ENCODE measurements around the gene MAP1S.

The MAP1S gene

DNA sequence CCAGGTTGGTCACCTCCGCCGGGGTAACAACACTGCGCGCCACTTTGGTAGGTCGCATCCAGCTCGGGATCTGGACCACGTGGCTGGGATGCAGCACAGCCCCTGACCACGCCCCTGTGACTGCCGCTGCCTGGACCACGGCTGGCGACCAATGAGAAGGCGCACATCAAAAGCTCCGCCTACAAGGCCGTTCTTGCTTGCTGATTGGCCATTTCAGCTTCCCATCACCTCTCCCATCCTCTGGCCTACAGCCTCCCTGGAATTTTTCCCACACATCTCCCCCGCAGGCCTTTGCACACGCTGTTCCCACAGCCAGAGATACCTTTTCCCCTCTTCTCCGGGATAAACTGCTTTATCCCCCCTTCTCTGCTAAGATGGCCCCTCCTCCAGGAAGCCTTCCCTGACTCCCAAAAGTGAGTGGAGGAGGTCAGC, 12.5 kb upstream of the MAP1S start:
- in situ Hi-C loops (cut with HindIII; ENCODE audit: low pct_unique_long_range_greater_than_20kb, low sequenced_read_pairs) = no loop called here
- DNase-seq (ENCODE audit: low read depth in 1 of 2, low spot score in 1 of 2) = peak in 1 of 2 experiments; percentile 45
- no peak for TF ChIP-seq JUND (IDR thresholded peaks at IDR 0.05; ENCODE audit: low read depth)

DNA sequence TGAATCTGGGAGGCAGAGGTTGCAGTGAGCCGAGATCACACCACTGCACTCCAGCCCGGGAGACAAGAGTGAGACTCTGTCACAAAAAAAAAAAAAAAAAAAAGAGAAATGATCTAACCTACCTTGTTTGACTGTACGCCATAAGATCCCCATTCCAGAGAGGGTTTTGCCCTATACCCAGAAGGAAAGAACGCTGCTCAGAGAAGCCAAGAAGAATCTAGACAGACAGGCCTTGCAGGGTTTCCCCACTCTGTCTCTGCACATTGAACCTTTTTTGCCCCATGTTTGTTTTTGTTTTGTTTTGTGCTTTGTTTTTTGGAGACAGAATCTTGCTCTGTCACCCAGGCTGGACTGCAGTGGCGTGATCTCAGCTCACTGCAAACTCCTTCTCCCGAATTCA, 7.4 kb upstream of the MAP1S start:
- DNase-seq (ENCODE audit: low read depth in 1 of 2, low spot score in 1 of 2) = peak in 1 of 2 experiments; percentile 81
- in situ Hi-C loops (cut with HindIII; ENCODE audit: low pct_unique_long_range_greater_than_20kb, low sequenced_read_pairs) = no loop called here
- TF ChIP-seq JUND (IDR thresholded peaks at IDR 0.05; ENCODE audit: low read depth) = no peak

DNA sequence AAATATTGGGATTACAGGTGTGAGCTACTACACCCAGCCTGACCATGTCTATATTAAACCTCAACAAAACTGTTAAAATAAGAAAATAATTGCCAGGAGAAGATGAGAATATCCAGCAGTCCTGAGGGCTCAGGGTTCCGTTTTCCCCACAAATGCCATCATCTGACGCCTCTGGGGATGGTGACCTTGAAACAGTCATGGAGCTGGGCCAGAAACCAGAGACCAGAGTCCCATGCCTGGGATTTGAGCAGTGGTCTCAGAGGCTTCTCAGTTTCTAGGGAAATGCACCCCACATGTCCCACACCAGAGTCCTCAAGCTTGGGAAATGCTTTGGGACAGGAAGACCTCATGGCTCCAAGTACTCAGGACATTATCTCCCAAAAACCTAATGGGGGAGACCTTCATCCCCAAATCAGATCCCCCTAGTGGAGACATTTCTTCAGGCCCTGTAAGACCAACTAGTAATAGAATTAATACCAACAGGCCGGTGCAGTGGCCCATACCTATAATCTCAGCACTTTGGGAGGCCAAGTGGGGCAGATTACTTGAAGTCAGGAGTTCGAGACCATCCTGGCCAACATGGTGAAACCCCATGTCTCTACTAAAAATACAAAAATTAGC, 2.9 kb upstream of the MAP1S start:
- in situ Hi-C loops (cut with HindIII; ENCODE audit: low pct_unique_long_range_greater_than_20kb, low sequenced_read_pairs) = no loop called here

DNA sequence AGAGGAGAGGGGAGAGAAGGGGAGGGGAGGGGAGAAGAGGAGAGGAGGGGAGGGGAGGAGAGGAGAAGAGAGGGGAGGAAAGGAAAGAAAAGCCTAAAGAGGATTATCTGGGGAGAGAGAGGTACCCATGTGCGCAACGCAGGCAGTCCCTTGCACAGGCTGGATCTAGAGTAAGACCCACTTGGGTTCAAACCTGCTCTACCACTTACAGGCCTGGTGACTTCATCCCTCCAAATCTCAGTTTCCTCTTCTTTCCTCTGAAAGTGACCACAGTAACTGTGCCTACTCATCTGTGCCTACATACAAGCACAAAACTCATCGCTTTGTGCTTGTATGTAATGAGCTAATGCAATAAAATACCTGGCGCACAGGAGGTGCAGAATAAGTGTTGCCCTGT, 732 bp upstream of the MAP1S start:
- no peak for TF ChIP-seq JUND (IDR thresholded peaks at IDR 0.05; ENCODE audit: low read depth)
- no peak for DNase-seq (ENCODE audit: low read depth in 1 of 2, low spot score in 1 of 2)
- in situ Hi-C loops (cut with HindIII; ENCODE audit: low pct_unique_long_range_greater_than_20kb, low sequenced_read_pairs) = no loop called here

More for the DNA sequence above, 2.9 kb upstream of the MAP1S start:
- no peak for TF ChIP-seq JUND (IDR thresholded peaks at IDR 0.05; ENCODE audit: low read depth)
- no peak for DNase-seq (ENCODE audit: low read depth in 1 of 2, low spot score in 1 of 2)

DNA sequence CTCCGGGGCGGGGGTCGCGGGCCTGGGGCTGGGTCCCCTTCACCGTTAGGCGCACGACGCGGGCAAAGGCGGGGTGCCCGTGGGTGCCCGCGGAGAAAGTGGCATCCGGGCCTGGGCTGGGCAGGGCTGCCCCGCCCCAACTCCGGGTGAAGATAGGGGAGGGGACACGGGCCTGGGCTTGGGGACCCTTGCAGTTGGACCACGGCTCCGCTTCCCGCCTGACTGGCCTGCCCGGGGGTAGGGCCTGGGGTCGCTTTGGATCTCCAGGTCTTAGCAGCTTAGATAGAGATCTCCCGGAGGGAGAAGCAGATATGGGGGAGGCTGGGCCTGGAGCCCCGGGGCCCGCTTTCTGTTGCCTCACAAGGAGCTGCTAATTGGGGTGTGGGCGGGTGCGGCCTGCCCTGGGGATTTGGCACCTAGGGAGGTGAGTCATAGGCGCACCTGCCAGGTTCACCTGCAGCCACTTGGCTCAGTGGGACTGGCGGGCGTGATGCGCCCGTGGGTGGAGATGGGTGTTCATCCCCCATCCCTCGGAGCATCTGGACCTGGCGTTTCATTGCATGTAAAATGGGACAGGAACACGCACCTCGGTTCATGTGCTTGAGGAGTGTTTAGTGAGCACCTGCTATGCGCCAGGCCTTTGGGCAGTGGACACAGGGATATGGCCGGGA, 585 bp downstream of the MAP1S start:
- DNase-seq (ENCODE audit: low read depth in 1 of 2, low spot score in 1 of 2) = peak; percentile 47 to 51
- no peak for TF ChIP-seq JUND (IDR thresholded peaks at IDR 0.05; ENCODE audit: low read depth)
- in situ Hi-C loops (cut with HindIII; ENCODE audit: low pct_unique_long_range_greater_than_20kb, low sequenced_read_pairs) = no loop called here

DNA sequence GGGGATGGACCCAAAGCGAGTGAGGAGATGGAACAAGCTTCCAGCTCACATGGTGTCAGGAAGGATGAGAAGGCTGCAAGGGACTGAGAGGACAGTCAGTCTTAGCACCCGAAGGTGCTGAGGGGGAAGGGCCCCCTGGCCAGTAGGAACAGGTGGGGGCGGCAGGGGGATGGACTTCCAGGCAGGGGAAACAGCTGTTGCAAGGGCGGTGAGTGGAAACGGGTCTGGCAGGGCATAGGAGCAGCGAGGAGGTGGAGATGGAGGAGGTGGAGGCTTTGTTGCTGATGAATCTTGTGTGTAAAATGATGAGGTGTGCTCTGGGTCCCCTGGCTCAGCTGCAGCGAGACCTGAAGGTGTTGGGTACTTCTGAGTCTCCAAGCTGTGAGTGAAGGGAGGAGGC, 1.2 kb downstream of the MAP1S start:
- no peak for DNase-seq (ENCODE audit: low read depth in 1 of 2, low spot score in 1 of 2)

DNA sequence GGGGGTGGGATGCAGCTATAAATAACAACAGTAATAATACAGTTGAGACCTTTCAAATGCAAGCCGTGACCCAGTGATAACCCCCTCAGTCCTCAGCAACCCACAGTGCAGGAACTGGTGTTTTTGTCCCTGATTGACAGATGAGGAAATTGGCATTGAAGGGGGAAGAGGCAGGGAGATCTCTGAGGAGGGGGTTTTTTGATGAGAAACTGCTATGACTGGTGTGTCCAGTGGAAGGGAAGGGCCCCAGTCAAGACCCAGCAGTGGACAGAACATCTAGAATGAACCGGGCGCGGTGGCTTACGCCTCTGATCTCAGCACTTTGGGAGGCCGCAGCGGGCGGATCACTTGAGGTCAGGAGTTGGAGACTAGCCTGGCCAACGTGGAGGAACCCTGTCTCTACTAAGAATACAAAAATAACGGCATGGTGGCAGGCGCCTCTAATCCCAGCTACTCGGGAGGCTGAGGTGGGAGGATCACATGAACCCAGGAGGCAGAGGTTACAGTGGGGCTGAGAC, 1.9 kb downstream of the MAP1S start:
- in situ Hi-C loops (cut with HindIII; ENCODE audit: low pct_unique_long_range_greater_than_20kb, low sequenced_read_pairs) = no loop called here
- no peak for TF ChIP-seq JUND (IDR thresholded peaks at IDR 0.05; ENCODE audit: low read depth)
- DNase-seq (ENCODE audit: low read depth in 1 of 2, low spot score in 1 of 2) = no peak

More for the DNA sequence above, 1.2 kb downstream of the MAP1S start:
- no peak for TF ChIP-seq JUND (IDR thresholded peaks at IDR 0.05; ENCODE audit: low read depth)
- in situ Hi-C loops (cut with HindIII; ENCODE audit: low pct_unique_long_range_greater_than_20kb, low sequenced_read_pairs) = no loop called here

DNA sequence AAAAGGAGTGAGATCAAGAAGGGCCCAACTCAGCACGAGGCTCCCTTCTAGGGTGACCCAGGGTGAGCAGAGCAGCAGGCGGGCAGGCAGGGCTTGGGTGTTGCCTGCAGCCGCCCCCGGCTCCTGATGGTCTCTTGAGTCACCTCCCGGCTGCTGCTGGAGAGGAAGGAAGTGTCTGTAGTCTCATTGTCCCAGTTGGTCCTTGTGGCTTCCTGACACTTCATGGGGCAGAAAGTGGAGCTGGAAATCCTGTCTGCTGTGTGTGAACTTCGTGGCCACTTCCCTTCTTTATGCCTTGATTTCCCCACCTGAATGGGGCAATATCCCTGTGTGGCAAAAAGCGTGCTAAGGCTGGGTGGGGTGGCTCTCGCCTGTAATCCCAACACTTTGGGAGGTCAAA, 2.5 kb downstream of the MAP1S start:
- no peak for DNase-seq (ENCODE audit: low read depth in 1 of 2, low spot score in 1 of 2)
- in situ Hi-C loops (cut with HindIII; ENCODE audit: low pct_unique_long_range_greater_than_20kb, low sequenced_read_pairs) = no loop called here
- TF ChIP-seq JUND (IDR thresholded peaks at IDR 0.05; ENCODE audit: low read depth) = no peak

DNA sequence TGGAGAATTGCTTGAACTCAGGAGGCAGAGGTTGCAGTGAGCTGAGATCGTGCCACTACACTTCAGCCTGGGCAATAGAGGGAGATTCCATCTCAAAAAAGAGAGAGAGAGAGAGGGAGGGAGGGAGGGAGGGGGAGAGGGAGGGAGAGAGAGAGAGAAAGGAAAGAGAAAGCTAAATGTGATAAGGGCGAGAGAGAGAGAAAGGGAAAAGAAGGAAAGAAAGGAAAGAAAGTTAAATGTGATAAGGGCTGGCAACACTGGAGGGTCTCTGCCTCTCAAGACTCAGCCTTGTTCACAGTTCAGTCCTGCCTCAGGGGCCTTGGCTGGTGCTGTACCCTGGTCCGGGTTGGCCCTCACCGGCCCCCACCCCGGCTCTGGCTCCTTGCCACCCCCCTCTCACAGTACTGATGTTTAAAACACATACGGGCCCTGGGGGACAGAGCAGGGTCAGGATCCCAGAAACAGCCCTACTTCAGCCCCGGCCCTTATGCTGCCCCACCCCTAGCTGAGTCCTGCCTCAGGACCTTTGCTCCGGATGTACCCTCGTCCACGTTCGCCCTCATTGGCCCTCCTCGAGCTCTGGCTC, 3.5 kb downstream of the MAP1S start:
- DNase-seq (ENCODE audit: low read depth in 1 of 2, low spot score in 1 of 2) = no peak
- in situ Hi-C loops (cut with HindIII; ENCODE audit: low pct_unique_long_range_greater_than_20kb, low sequenced_read_pairs) = no loop called here
- TF ChIP-seq JUND (IDR thresholded peaks at IDR 0.05; ENCODE audit: low read depth) = no peak

DNA sequence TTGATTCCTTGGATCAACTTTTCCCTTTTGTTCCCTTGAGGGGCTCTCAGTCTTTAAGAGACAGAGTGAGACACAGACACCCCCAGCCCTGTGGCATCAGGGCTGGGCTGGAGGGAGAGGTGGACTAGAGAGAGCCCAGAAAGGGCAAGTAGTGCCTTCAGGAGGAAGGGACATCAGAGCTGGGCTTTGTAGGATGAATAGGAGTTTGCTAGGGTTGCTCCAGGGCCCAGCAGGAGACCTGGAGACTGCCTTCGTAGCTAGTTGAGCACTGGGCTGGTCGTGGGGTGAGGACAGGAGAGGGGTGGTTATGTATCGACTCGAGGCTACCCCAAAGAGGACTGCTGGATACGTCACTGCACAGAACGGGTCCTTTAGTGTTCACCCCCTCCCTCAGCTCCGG, 5.4 kb downstream of the MAP1S start:
- TF ChIP-seq JUND (IDR thresholded peaks at IDR 0.05; ENCODE audit: low read depth) = no peak
- DNase-seq (ENCODE audit: low read depth in 1 of 2, low spot score in 1 of 2) = no peak
- in situ Hi-C loops (cut with HindIII; ENCODE audit: low pct_unique_long_range_greater_than_20kb, low sequenced_read_pairs) = no loop called here

DNA sequence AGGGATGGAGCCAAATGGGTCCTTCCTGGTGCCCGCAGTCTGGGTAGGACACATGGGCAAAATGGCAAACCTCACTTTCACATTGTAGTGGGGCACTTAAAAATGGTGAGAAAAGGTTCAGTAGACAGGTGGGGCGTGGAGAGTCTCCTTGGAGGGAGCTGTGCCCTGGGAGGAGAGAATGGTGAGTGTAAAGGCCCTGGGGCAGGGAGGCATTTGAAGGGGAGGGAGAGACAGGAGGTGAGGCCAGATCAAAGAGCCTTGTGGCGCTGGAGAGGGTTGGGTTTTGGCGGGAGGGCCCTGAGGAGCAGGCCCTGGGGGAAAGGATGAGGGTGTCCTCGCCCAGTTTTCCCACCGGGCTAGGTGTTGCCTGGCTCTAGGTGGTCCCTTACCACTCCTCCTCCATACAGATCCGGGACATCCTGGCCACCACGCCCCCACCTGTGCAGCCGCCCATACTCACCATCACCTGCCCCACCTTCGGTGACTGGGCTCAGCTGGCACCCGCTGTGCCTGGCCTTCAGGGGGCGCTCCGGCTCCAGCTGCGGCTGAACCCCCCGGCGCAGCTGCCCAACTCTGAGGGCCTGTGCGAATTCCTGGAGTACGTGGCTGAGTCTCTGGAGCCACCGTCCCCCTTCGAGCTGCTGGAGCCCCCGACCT, 6.3 kb downstream of the MAP1S start:
- in situ Hi-C loops (cut with HindIII; ENCODE audit: low pct_unique_long_range_greater_than_20kb, low sequenced_read_pairs) = no loop called here

DNA sequence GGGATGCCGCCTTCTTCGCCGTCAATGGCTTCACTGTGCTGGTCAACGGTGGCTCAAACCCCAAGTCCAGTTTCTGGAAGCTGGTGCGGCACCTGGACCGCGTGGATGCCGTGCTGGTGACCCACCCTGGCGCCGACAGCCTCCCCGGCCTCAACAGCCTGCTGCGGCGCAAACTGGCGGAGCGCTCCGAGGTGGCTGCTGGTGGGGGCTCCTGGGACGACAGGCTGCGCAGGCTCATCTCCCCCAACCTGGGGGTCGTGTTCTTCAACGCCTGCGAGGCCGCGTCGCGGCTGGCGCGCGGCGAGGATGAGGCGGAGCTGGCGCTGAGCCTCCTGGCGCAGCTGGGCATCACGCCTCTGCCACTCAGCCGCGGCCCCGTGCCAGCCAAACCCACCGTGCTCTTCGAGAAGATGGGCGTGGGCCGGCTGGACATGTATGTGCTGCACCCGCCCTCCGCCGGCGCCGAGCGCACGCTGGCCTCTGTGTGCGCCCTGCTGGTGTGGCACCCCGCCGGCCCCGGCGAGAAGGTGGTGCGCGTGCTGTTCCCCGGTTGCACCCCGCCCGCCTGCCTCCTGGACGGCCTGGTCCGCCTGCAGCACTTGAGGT, 7.0 kb downstream of the MAP1S start:
- DNase-seq (ENCODE audit: low read depth in 1 of 2, low spot score in 1 of 2) = no peak
- in situ Hi-C loops (cut with HindIII; ENCODE audit: low pct_unique_long_range_greater_than_20kb, low sequenced_read_pairs) = no loop called here
- no peak for TF ChIP-seq JUND (IDR thresholded peaks at IDR 0.05; ENCODE audit: low read depth)

More for the DNA sequence above, 6.3 kb downstream of the MAP1S start:
- no peak for TF ChIP-seq JUND (IDR thresholded peaks at IDR 0.05; ENCODE audit: low read depth)
- DNase-seq (ENCODE audit: low read depth in 1 of 2, low spot score in 1 of 2) = no peak

All from T47D (cell line).